Brain pericyte (primary cell): ENCODE results near the gene LMAN2.
"Not testable (repeated sequence)": the region's sequence is repeated elsewhere in the genome, so short reads cannot be mapped to it uniquely, and the experiment has no call there.

Source experiments
- DNase-seq: peaks from one replicate; pipeline ENCODE4 v3.0.0-alpha.2; 2012; ENCODE audit warnings: low read depth, low spot score

The LMAN2 gene

DNA sequence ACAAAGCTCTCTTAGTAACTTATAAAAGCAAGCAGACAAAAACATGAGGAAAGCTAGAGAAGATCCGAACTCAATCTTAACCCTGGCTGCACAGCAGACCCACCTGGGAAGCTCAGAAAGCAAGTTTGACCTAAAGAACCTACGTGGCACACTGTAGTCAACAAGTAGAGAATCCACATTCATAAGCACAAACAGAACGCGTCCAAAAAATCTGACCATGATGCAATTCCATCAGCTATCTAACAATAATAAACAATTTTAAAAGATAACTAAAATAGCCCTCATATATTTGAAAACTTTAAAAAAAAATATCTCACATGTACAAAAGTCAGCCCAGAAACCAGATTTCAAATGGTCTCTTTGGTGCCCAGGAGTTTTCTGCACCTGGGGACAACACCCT, 4.6 kb downstream of the LMAN2 start:
- DNase-seq: no peak

DNA sequence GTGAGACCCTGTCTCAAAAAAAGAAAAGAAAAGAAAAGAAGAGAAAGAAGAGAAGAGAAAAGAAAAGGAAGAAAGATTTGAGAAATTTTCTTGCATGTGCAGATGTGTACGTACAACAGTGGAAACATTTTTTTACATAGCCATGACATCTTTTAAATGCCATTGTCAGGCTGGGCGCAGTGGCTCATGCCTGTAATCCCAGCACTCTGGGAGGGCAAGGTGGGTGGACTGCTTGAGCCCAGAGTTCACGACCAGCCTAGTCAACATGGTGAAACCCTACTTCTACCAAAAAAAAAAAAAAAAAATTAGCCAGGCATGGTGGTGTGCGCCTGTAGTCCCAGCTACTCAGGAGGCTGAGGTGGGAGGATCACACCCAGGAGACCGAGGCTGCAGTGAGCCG, 6.6 kb downstream of the LMAN2 start:
- DNase-seq: no peak

DNA sequence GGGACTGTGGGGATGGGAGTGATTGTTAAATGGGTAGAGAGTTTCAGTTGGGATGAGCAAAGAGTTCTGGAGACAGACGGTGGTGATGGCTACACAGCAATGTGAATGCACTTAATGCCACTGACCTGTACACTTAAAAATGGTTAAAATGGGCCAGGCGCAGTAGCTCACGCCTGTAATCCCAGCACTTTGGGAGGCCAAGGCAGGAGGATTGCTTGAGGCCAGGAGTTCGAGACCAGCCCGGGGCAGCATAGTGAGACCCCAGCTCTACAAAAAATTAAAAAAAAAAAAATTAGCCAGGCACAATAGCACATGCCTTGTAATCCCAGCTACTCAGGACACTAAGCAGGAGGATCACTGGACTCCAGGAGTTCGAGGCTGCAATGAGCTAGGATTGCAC, 7.7 kb downstream of the LMAN2 start:
- DNase-seq: no peak

DNA sequence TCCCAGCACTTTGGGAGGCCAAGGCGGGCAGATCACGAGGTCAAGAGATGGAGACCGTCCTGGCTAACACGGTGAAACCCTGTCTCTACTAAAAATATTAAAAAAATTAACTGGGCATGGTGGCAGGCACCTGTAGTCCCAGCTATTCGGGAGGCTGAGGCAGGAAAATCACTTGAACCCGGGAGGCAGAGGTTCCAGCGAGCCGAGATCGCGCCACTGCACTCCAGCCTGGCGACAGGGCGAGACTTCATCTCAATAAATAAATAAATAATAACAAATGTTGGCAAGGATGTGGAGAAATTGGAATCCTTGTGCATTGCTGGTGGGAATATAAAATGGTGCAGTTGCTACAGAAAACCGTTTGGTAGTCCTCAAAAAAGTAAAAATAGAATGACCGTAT, 8.5 kb downstream of the LMAN2 start:
- DNase-seq: not testable (repeated sequence)

DNA sequence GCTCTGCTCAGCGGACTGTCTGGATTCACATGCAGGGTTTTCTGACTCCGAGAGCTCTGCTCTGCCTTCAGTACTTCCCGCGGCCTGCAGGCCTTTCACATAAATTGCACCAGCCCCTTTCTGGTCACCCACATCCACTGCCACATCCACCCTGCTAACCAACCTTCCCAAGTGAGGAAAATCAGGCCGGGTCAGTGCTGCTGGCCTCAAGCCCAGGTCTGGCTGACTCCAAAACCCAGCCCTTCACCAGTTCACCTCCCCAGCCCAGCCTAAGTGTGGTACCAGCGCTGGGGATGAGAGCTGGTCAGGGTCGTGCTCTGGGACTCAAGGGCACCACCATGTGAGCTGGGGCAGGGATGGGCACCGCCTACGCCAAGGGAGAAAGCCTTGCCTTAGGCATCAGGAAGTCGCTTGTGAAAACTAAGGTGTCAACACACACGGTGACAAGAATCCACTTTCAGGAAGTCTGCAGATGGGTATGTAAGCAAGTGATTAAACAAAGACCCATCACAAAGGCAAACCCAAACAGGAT, 12.3 kb downstream of the LMAN2 start:
- no peak for DNase-seq

DNA sequence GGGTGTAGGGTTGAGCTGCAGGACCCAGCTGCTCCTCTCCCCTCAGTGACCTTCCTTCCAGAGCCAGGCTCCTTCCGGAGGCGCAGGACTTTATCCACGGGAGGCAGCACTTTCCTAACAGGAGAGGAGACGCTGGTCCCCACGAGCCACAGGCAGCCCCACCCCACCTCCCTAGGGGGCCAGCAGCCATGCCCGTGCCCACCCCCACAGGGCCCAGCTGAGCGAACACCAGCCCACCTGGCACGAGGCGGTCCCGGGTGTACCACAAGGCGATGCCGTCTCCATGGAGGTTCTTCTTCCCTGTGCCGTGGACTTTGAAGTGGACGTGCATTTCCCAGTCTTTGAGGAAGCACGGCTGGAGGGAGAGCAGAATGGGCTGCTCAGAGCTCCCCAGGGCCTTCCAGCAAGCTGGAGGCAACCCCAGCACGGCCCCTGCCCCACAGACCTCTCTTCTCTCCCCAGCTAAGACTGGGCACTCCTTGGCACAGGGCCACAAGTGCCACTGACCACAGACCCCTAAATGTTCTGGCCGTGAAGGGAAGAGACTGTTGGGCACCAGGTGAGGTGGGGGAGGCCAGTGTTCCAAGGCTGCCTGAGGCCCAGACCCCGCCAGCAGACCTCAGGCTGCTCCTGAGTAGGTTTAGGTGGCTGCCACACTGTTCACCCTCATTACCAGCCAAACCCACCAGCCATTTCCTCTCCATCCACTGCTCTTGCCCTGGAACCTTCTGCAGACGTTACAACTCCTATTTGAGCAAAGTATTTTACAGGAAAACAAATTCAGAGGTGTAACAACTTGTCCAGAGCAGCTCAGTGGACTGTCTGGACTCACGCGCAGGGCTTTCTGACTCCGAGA, 13.0 kb downstream of the LMAN2 start:
- no peak for DNase-seq

DNA sequence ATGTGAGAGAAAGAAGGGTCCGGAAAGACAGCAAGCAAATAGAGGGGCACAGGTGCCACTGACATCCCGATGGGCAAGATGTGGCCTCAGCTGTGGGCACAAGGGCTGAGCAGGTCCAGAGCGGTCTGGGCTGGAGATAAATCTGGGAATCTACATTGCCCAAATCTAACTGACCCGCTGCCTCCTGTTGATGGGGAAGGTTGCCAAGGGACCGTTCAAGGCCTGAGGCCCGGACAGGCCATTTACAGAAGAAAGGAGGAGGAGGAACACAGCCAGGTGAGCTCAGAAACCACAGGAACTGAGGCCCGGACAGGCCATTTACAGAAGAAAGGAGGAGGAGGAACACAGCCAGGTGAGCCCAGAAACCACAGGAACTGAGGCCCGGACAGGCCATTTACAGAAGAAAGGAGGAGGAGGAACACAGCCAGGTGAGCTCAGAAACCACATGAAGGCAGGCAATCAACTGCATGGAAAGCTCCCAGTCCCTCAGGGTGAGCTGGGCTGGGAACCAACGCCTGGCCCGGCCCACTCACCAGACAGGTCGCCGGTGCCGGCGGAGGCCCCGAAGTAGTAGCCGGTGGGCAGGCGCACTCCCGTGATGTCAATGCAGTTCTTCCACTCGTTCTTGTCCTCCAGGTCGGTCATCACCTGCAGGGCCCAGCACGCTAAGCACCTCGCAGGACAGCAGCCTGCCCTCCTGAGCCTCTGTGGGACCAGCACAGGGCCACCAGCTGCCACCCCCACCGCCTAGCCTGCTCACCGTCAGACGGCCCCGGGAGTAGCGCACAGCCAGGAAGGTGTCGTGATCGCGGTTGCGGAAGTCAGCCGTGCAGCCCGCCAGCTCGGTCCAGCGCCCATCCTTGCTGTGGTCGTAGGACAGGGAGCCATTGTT, 14.6 kb downstream of the LMAN2 start:
- DNase-seq: no peak

DNA sequence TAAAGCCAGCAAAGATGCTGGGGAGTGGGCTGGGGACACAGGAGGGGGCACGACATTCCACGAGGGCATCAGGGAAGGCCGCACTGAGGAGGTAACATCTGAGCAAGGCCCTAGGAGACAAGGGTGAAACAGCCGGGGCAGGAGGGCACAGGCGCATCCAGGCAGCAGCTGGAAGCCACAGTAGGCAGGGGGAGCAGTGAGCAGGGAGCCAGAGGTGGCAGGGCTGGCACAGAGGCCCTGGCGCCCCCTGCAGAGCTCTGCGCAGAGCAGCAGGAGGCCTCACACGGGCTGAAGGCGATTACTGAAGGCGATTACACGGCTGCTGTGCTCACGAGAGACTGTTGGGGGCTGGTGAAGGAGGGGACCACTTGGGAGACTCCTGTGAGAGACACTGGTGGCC, 15.4 kb downstream of the LMAN2 start:
- DNase-seq: no peak

DNA sequence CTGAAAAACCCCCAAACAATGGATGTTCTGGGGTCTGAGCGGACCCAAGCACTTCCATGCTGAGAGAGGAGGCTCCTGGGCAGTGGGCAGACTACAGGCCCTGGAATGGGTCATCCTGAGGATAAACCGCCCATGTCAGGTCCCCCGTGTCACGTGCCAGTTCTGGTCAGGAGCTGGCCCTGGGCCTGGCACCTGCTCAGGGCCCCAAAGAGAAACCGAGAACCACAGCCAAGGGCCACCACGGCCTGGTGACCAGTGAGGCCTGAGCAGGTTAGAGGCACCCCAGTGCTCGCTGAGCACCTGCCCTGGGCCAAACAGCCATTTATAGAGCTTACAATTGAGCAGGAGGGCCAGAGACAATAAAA, 15.8 kb downstream of the LMAN2 start:
- no peak for DNase-seq

DNA sequence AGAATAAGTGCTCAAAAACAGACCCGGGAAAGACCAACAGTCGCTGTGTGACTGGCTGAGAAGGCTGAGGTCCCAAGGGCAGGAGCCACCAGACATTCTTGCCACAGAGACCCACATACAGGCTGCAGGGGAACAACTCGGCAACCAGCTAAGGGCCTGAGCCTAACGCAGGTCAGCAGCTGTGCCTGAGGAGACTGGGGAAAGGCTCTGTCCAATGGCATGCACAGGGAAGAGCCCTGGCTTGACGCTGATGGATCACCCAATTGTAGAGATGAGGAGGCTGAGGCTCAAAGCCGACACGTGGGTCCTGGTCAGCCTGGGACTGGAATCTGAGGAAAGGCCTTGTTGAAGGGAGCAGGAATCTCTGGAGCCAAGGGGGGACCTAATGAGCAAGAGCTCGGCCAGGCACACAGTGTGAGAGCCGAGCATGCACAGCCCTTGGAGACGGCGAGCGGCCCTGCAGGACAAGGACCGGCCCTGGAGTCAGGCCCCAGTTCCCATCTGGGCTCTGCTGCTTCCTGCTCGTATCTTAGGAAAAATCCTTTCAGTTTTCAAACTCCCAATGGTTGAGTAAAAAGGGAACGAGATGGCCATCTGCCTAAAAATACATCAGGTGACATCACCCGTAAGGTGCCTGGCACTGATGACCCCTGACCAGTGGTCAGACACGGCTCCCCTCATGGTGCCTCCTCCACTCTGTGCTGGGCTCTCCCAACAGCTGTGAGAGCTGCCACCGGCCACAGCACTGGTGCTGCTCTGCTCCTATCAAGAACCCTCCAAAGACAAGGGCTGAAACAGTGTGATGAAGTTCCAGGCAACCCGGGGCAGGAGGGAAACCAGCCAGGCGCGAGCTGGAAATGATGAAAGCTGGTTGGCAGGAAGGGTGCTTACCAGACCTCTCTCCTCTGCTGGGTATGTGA, 16.4 kb downstream of the LMAN2 start:
- DNase-seq: no peak

DNA sequence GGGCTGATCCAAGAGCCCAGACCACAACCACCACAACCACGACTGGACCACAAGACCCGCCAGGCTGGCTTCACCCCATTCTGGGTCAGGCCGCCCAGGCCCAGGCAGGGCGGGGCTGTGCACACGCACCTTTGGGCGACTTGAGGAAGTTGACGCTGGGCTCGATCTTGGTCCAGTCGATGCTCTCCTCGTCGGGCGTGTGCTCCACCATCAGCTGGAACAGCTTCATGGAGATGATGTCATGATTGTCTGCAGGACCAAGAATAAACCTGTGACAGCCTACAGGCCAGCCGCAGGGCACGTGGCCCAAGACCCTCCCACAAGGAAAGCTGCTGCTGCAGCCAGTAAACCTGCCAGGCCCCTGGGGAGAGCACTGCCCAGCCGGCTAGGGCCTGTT, 17.3 kb downstream of the LMAN2 start:
- no peak for DNase-seq

DNA sequence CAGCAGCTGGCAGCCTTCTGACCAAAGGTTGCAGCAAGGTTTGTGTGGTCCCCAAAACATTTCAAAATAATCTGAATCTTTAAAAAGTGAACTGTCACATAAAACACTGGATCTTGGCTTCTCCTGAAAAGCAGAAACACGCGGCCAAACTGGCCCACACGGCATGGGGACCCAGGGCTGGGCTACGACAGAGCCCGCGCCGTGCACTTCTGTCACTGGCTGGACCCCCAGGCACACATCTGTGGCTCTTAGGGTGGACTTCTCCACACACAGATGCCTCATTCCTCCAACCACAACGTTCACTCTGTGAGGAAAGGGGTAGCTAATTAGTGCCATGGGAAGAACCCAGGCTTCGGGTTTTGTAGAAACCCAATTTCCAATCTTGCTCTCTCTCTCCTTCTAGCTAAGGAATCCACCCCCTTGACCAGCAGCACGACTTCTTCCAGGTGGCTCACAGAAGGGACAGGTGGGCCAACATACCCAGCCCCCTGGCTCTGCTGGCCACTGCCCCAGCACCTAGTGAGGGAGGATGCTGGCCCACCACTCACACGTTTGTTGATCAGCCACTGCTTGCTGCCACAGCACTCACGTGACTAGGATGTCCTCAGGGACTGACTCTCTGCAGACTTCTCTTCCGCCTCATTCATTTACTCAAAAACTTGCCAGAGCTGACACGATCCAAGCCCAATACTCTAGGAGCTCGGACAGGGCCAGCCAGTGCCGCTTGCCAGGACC, 17.9 kb downstream of the LMAN2 start:
- no peak for DNase-seq

DNA sequence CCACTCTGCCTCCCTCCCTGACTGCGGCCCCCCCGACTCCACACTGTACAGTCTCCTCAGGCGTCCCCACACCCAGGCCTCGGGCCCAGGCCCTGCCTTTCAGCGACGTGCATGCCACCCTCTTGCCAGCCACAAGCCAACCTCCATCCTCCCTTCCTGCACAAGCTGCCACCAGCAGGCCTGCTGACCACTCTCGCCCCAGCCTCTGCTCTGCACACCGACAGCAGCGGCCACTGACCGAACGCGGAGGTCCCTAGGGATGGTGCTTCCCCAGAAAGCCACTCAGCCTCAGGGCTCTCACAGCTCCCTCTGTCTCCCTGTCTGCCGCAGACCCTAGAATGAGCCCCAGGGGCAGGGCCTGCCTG, 18.6 kb downstream of the LMAN2 start:
- DNase-seq: no peak

DNA sequence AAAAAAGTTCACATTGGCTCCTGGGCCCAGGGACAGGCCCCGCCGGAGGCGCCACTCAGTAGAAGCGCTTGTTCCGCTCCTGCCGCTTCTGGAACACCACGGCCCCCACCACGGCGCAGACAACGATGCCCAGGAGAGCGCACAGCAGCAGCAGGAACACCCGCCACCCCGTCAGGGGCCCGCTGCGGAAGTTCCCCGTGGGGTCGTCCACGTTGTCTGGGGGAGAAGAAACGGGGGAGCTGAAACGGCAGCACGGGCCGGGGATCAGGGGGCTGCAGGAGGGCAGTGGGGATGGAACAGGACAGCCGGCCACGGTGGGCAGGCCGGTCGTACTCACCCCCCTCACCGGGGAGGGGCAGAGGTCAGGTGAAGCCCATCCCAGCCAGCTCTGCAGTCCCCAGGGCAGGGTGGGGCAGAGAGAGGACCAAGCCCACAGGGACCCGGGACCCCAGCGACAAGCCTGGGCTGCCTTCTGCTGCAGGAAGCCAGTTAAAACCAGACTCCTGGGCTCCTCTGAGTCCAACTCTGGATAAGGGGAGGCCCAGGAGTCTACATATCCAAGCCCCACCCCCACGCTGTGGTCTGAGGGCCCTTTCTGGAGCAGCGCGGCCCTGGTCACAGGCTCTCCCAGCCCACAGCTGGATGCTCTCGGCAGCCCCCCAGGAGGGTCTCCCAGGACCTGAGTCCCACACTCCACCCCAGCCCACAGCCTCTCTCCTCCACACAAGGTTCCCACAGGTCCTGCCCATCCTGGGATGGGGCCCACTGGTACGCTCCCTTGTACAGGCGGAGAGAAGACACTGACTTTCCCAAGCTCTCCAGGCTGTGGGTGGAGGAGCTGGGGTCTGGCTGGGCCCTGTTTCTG, 19.2 kb downstream of the LMAN2 start:
- DNase-seq: no peak

DNA sequence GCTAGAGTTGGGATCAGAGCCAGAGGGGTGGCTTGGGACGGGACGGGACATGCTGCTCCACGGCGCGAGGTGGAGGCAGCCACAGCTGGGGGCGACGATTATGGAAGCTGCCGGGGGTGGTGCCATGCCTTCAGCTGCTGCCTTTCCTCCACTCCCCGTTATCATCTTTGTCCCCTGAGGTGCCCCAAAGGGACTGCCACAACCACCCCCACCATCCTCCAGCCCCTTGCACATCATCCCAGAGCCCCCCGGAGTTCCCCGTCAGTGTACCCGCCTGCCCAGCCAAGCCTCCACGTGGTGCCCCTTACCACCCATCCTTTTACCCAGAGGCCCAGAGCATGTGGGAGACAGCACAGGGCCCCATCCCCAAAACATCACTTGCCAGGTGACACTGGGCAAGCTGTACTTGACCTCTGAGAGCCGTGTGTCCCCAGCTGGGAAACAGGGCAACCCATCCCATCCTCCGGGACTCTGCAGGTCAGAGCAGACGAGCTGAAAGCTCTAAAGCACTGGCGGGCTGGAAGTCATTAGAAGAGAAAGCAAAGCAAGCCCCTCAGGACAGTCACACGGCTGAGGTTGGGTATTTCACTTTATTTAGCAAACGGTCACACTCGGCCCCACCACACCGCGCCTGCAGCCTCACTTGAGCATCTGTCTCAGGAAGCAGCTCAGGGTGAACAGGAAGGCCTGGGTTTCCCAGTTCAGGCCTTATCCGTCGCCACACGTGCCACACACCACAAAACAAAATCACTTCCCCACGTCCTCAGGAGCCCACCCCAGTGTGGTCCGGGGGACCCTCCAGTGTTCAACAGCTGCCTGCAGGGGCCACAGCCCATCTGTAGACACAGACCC, 20.3 kb downstream of the LMAN2 start:
- DNase-seq: no peak

DNA sequence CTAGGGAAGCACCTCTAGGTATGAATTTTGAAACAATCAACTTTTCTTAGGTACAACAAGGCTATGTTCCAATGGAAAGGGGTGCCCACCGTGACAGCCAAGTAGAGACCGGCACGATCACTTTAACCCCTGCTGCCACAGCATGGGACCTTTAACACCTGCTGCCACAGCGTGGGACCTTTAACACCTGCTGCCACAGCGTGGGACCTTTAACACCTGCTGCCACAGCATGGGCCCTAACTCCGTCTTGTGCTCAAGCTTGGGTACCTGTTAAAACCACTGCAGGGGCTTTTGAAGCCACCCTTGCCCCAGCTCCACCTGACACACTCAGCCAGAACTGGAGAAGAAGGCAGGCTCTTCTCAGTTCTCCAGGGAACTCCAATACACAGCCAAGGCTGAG, 21.6 kb downstream of the LMAN2 start:
- DNase-seq: no peak

DNA sequence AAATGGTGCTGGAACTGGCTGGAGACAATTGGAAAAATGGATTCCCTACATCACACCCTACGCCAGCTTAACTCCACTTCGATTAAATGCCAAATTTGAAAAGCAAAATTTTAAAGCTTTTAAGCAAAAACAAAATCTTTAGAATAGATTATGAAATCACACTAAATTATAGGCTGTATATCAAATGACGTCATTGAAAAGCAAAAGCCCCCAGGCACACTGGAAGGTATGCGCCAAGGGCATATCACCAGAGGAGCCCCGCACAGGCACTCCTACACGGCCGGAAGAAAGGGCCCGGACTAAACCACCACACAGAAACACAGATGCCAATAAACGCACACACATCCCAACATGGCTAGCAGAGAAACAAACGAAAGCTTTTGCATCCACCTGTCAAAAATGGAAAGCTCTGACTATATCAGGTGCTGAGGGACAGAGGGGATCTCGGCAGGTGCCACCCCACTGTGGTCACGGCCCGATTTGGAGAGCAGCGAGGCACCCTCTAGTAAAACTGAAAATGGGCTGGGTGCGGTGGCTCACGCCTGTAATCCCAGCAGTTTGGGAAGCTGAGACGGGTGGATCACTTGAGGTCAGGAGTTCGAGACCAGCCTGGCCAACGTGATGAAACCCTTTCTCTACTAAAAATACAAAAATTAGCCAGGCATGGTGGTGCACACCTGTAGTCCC, 22.8 kb downstream of the LMAN2 start:
- no peak for DNase-seq
